Naive thymus-derived CD4-positive, alpha-beta T cell (primary cell): ENCODE results near the gene IFNAR2. TPM values are rescaled to one million over a fixed set of nuclear protein-coding genes. Genes with fewer than 3 reads are reported as not detected.
"Not testable (repeated sequence)": the region's sequence is repeated elsewhere in the genome, so short reads cannot be mapped to it uniquely, and the experiment has no call there.

Experiments
- ATAC-seq: fragments of 150-1000 bp; cut with Tn5 transposase; 2 replicates; pipeline ENCODE4 v1.10.0; 2021; ENCODE audit warnings: mild to moderate bottlenecking, moderate library complexity
- CTCF ChIA-PET: fragments of 350-600 bp; sonication (Branson Sonifier 250); formaldehyde crosslinking; loops from one replicate; lab custom pipeline; 2021; ENCODE audit warnings: antibody characterized with exemption; lab: Charles Lee
- POLR2A ChIA-PET: fragments of 350-600 bp; sonication (Branson Sonifier 250); formaldehyde crosslinking; loops from one replicate; lab custom pipeline; 2021; ENCODE audit warnings: antibody characterized with exemption, inconsistent platforms; lab: Charles Lee
- DNase-seq, 9 donors: peaks; one replicate each; pipeline versions ENCODE4 v3.0.0 to v3.0.0-alpha.2; 2020 to 2022; ENCODE audit warnings: mixed read lengths in 1 of 9
- H3K27ac ChIP-seq: one replicate; pipeline ENCODE4 v1.7.0; 2013; ENCODE audit warnings: mild to moderate bottlenecking, low read depth, low read length, moderate library complexity
- H3K27me3 ChIP-seq, 2 donors: one replicate each; pipeline ENCODE4 v1.7.0; 2013; ENCODE audit warnings: low read length in 2 of 2, mild to moderate bottlenecking in 2 of 2, moderate library complexity in 2 of 2; ENCODE audit not compliant: control insufficient read depth in 2 of 2, insufficient read depth in 2 of 2
- H3K36me3 ChIP-seq, 3 experiments: 1 replicate in 2 of 3; 2 replicates in 1 of 3; pipeline ENCODE4 v1.7.0; 2013; ENCODE audit warnings: low read length in 3 of 3, mild to moderate bottlenecking in 3 of 3, moderate library complexity in 1 of 3; ENCODE audit not compliant: insufficient read depth in 3 of 3, control insufficient read depth in 2 of 3
- H3K4me1 ChIP-seq, 2 donors: one replicate each; pipeline ENCODE4 v1.7.0; 2013; ENCODE audit warnings: low read length in 2 of 2, mild to moderate bottlenecking in 2 of 2, moderate library complexity in 1 of 2; ENCODE audit not compliant: control insufficient read depth in 2 of 2, insufficient read depth in 2 of 2
- H3K4me3 ChIP-seq: 2 replicates; pipeline ENCODE4 v1.7.0; 2013; ENCODE audit warnings: mild to moderate bottlenecking, low read length
- H3K9me3 ChIP-seq, 3 experiments: 1 replicate in 2 of 3; 2 replicates in 1 of 3; pipeline ENCODE4 v1.7.0; 2013; ENCODE audit warnings: low read length in 3 of 3; ENCODE audit not compliant: control insufficient read depth in 2 of 3
- H3K27ac Mint-ChIP-seq, 9 donors: one replicate each; pipeline ENCODE4 v1.8.0; 2020 to 2022; ENCODE audit warnings: mixed read lengths in 9 of 9, mild to moderate bottlenecking in 8 of 9, moderate library complexity in 5 of 9, inconsistent platforms in 2 of 9
- H3K27me3 Mint-ChIP-seq, 5 donors: one replicate each; pipeline ENCODE4 v1.8.0; 2021 to 2022; ENCODE audit warnings: mixed read lengths in 5 of 5, mild to moderate bottlenecking in 1 of 5
- H3K36me3 Mint-ChIP-seq, 5 donors: one replicate each; pipeline ENCODE4 v1.8.0; 2020 to 2022; ENCODE audit warnings: mixed read lengths in 5 of 5, mild to moderate bottlenecking in 3 of 5, inconsistent platforms in 1 of 5
- H3K4me1 Mint-ChIP-seq, 7 donors: one replicate each; pipeline ENCODE4 v1.8.0; 2020 to 2022; ENCODE audit warnings: mixed read lengths in 7 of 7, mild to moderate bottlenecking in 3 of 7, inconsistent platforms in 1 of 7
- H3K4me3 Mint-ChIP-seq, 10 donors: one replicate each; pipeline ENCODE4 v1.8.0; 2020 to 2022; ENCODE audit warnings: mild to moderate bottlenecking in 10 of 10, mixed read lengths in 10 of 10, moderate library complexity in 6 of 10, inconsistent platforms in 2 of 10
- H3K9me3 Mint-ChIP-seq, 11 donors: one replicate each; pipeline ENCODE4 v1.8.0; 2020 to 2022; ENCODE audit warnings: mixed read lengths in 11 of 11, mild to moderate bottlenecking in 4 of 11, inconsistent platforms in 1 of 11, moderate library complexity in 1 of 11
- intact Hi-C, 2 donors: fragments of 100-400 bp; cut with micrococcal nuclease; formaldehyde crosslinking; loops; one replicate each; pipeline ENCODE4 v1.15.1; 2023
- polyA plus RNA-seq, 2 donors: library from polyadenylated mRNA; unstranded; fragments of 300-500 nt; fragmentation: Illumina TruSeq; gene quantifications; one replicate each; pipeline ENCODE4 v1.2.3, GENCODE V29; 2021
- total RNA-seq, 6 experiments: library from RNA in 5 of 6; stranded (reverse) in 5 of 6; gene quantifications; 1 replicate in 5 of 6; 2 replicates in 1 of 6; pipeline ENCODE4 v1.2.3 and lab custom pipeline; 2021 to 2026

Gene IFNAR2
- total and polyA plus RNA-seq, 7 experiments from 2014 or later = 44.9 to 90.2 (median 77.3) TPM

DNA sequence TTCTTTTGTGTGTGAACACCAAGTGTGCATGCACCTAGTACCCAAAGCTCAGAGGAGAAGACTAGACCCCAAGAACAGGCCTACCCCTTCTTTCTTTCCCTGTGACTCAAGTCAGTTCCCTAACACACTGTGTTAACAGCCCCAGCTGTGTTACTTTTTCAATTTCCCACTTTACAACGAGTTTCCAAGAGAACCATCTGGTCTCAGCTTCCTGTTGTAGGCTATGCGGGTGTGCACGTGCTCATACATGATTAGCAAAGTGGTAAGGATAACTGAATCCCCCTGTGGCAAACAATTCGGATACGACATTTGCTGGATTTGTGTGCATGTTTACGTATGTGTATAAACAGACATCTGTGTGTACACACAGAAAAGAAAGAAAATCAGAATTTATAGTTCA is 17.9 kb downstream of the IFNAR2 start:
- H3K27me3 Mint-ChIP-seq = no peaks in the 10 kb centered on the region
- no peaks in the 10 kb centered on the region for H3K9me3 ChIP-seq
- peak overlapping the region in 8 of 10 donors; percentile 12 to 65 (median 48) for H3K4me3 Mint-ChIP-seq
- H3K4me1 Mint-ChIP-seq = peaks cover 47 to 82% (median 77%) of the 10 kb centered on the region in 7 donors
- ChIA-PET CTCF (interaction anchor here (0.8 kb wide), 1 partner anchor 48 kb away, joined by 3 read pairs; no protein-coding TSS in a partner anchor), POLR2A (interaction anchor here (0.8 to 1.9 kb wide), 5 partner anchors 16 to 77 kb away, joined by 3 to 6 read pairs (median 3); partner anchors contain the start of genes IFNAR1 and IFNAR2)
- no peak overlapping the region for H3K4me3 ChIP-seq
- DNase-seq = no peak
- intact Hi-C loops = loop anchor here in 1 of 2 donors (1.0 kb wide), 1 partner anchor 16 kb away; no protein-coding TSS in a partner anchor
- H3K4me1 ChIP-seq = peaks cover 17 to 60% of the 10 kb centered on the region in 2 donors
- no peaks in the 10 kb centered on the region for H3K9me3 Mint-ChIP-seq
- peak overlapping the region; percentile 47 to 94 (median 89) for H3K27ac Mint-ChIP-seq
- H3K36me3 Mint-ChIP-seq = peaks cover 26 to 87% (median 69%) of the 10 kb centered on the region in 5 donors
- peaks cover 38 to 71% (median 41%) of the 10 kb centered on the region in 3 experiments for H3K36me3 ChIP-seq
- H3K27me3 ChIP-seq = no peaks in the 10 kb centered on the region
- no peak for ATAC-seq
- H3K27ac ChIP-seq = peak overlapping the region; percentile 52

DNA sequence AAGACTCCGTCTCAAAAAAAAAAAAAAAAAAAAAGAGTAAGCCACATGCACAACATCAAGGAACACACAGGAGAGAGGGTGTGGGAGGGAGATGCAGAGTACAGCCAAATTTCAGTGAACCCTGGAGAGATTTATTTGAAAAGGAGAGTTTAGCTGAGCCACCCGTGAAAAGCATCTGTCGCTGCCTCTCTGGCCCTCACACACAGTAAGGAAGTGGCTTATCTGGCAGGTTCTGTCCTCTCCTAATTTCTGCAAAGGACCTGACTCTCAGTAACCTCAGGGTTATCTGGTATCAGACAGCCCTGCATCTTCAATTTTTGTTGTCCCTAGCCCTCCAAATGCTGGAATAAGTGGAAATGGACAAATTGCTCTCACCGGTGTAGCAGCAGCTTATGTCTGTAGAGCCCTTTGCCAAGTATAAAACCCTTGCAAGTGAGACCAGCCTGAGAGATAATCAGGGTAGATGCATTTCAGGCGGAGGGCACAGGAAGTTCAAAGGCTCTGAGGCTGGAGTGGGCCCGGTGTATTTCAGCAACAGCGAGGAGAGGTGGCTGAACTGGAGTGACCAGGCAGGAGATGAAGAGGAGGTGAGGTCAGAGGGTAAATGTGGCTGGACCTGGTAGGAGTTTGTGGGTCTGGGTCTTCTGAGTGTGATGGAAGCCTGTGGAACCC is 19.7 kb downstream of the IFNAR2 start:
- CTCF ChIA-PET = interaction anchor here (1.0 kb wide), 1 partner anchor 50 kb away, joined by 3 read pairs; no protein-coding TSS in a partner anchor
- peak overlapping the region in 8 of 9 donors; percentile 51 to 95 (median 90) for H3K27ac Mint-ChIP-seq
- no peak overlapping the region for H3K4me3 ChIP-seq
- H3K9me3 Mint-ChIP-seq = no peaks in the 10 kb centered on the region
- H3K4me1 Mint-ChIP-seq = peaks cover 42 to 74% (median 64%) of the 10 kb centered on the region in 7 donors
- H3K4me1 ChIP-seq = peaks cover 5 to 42% of the 10 kb centered on the region in 2 donors
- H3K27me3 ChIP-seq = no peaks in the 10 kb centered on the region
- peak overlapping the region; percentile 54 for H3K27ac ChIP-seq
- peaks cover 33 to 89% (median 69%) of the 10 kb centered on the region in 5 donors for H3K36me3 Mint-ChIP-seq
- POLR2A ChIA-PET = interaction anchor here (0.8 to 2.6 kb wide), 2 partner anchors 20 to 76 kb away, joined by 3 to 9 read pairs; partner anchors contain the start of genes IFNAR1 and IFNAR2
- H3K36me3 ChIP-seq = peaks cover 46 to 90% (median 57%) of the 10 kb centered on the region in 3 experiments
- no peaks in the 10 kb centered on the region for H3K9me3 ChIP-seq
- intact Hi-C loops = loop anchor here in 1 of 2 donors (1.0 kb wide), 1 partner anchor 10 kb away; no protein-coding TSS in a partner anchor
- no peaks in the 10 kb centered on the region for H3K27me3 Mint-ChIP-seq
- peak; percentile 53 for ATAC-seq
- H3K4me3 Mint-ChIP-seq = peak overlapping the region in 6 of 10 donors; percentile 9 to 51 (median 36)
- no peak for DNase-seq

DNA sequence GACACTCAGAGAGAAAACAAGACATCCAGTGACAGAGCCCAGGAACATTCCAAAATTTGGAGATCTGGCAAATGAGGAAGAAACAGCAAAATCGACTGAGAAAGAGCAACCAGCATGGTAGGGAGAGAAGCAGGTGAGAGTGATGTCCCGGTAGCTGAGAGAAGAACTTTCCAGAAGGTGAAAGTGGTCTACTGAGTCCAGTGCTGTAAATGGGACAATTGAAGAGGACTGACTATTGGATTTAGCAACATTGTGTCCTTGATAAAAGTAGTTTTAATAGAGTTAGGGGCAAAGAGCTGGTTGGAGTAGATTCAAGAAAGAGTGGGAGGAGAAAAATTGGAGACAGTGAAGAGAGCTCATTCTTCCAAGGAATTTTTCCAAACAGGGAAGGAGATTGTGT is 21.4 kb downstream of the IFNAR2 start:
- intact Hi-C loops = no loop called here
- peak overlapping the region in 8 of 9 donors; percentile 31 to 91 (median 72) for H3K27ac Mint-ChIP-seq
- no peaks in the 10 kb centered on the region for H3K27me3 Mint-ChIP-seq
- DNase-seq (no peak), ATAC-seq (no peak)
- ChIA-PET POLR2A (interaction anchor here (0.6 to 2.6 kb wide), 4 partner anchors 20 to 315 kb away, joined by 3 to 9 read pairs (median 4); partner anchors contain the start of gene IFNAR1), CTCF (interaction anchor here (1.1 to 2.0 kb wide), 3 partner anchors 11 to 194 kb away, joined by 3 to 5 read pairs (median 3); no protein-coding TSS in a partner anchor)
- Histone ChIP-seq H3K4me3 (no peak overlapping the region), H3K27ac (no peak overlapping the region), H3K36me3 (peaks cover 39 to 93% (median 49%) of the 10 kb centered on the region in 3 experiments), H3K27me3 (no peaks in the 10 kb centered on the region), H3K9me3 (no peaks in the 10 kb centered on the region), H3K4me1 (peaks cover 0 to 32% of the 10 kb centered on the region in 2 donors)
- H3K4me3 Mint-ChIP-seq = no peak overlapping the region
- peaks cover 30 to 91% (median 69%) of the 10 kb centered on the region in 5 donors for H3K36me3 Mint-ChIP-seq
- H3K9me3 Mint-ChIP-seq = no peaks in the 10 kb centered on the region
- H3K4me1 Mint-ChIP-seq = peaks cover 35 to 75% (median 55%) of the 10 kb centered on the region in 7 donors

DNA sequence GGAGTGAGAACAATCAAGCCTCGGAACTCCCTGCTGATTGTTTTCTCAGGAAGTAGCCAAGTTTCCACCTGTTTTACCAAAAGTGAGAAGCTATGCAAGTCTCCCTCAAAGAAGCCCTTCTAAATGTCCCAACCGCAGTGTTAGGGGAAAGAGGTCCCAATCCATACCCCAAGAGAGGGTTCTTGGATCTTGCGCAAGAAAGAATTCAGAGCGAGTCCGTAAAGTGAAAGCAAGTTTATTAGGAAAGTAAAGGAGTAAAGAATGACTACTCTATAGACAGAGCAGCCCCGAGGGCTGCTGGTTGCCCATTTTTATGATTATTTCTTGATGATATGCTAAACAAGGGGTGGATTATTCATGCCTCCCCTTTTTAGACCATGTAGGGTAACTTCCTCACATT is 23.6 kb downstream of the IFNAR2 start:
- H3K4me3 ChIP-seq, H3K9me3 ChIP-seq, CTCF ChIA-PET, H3K27me3 Mint-ChIP-seq, intact Hi-C loops, ATAC-seq, H3K27me3 ChIP-seq, H3K4me3 Mint-ChIP-seq, POLR2A ChIA-PET, H3K27ac ChIP-seq, DNase-seq: not testable (repeated sequence)
- Histone ChIP-seq H3K36me3 (peaks cover 40 to 97% (median 44%) of the 10 kb centered on the region in 3 experiments), H3K4me1 (peaks cover 0 to 14% of the 10 kb centered on the region in 2 donors)
- Mint-ChIP-seq H3K36me3 (peaks cover 38 to 94% (median 71%) of the 10 kb centered on the region in 5 donors), H3K4me1 (peaks cover 22 to 67% (median 35%) of the 10 kb centered on the region in 7 donors), H3K9me3 (peaks cover 0 to 17% (median 4%) of the 10 kb centered on the region in 11 donors), H3K27ac (peak overlapping the region in 8 of 9 donors; percentile 37 to 87 (median 74))

DNA sequence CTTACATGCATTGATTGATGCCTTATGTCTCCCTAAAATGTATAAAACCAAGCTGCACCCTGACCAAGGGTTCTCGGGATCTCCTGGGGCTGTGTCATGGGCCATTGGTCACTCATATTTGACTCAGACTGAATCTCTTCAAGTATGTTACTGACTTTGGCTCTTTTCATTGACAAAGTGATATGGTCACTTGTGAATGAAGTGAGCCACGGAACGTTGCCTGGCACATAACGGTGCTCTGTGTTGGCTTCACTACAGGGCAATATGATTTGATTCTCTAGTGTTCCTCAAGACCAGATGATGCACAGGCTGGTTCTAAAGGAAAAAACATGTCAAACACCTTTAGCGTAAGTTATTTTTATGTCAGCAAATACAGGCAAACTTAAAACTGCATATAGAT is 25.0 kb downstream of the IFNAR2 start:
- ChIA-PET CTCF (no interaction called here), POLR2A (interaction anchor here (1.1 kb wide), 1 partner anchor 50 kb away, joined by 3 read pairs; no protein-coding TSS in a partner anchor)
- H3K4me1 ChIP-seq = peaks cover 0 to 6% of the 10 kb centered on the region in 2 donors
- peaks cover 24 to 67% (median 33%) of the 10 kb centered on the region in 7 donors for H3K4me1 Mint-ChIP-seq
- no peaks in the 10 kb centered on the region for H3K27me3 Mint-ChIP-seq
- no peak overlapping the region for H3K4me3 ChIP-seq
- no peak for ATAC-seq
- intact Hi-C loops = no loop called here
- no peaks in the 10 kb centered on the region for H3K9me3 ChIP-seq
- no peak overlapping the region for H3K27ac ChIP-seq
- DNase-seq = no peak
- H3K27me3 ChIP-seq = no peaks in the 10 kb centered on the region
- H3K36me3 Mint-ChIP-seq = peaks cover 38 to 88% (median 63%) of the 10 kb centered on the region in 5 donors
- no peak overlapping the region for H3K4me3 Mint-ChIP-seq
- H3K9me3 Mint-ChIP-seq = peaks cover 0 to 17% (median 4%) of the 10 kb centered on the region in 11 donors
- H3K36me3 ChIP-seq = peaks cover 30 to 89% (median 44%) of the 10 kb centered on the region in 3 experiments
- H3K27ac Mint-ChIP-seq = peak overlapping the region in 6 of 9 donors; percentile 28 to 84 (median 54)

DNA sequence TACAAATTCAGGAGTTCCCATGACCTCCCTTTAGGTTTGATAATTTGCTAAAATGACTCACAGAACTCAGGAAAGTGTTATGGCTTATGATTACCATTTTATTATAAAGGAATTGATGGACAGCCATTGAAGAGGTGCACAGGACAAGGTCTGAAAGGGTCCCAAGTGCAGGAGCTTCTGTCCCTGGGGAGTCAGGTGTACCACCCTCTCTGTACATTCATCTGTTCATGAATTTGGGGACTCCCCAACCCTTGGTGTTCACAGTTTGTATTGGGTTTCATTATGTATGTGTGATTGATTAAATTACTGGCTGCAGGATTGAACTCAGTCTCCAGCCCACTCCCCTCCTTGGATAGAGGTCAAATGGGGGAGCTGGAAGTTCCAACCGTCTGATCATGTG is 25.7 kb downstream of the IFNAR2 start:
- no peak overlapping the region for H3K27ac ChIP-seq
- no peak for ATAC-seq
- POLR2A ChIA-PET = interaction anchor here (1.2 kb wide), 2 partner anchors 10 to 74 kb away, joined by 4 read pairs; no protein-coding TSS in a partner anchor

More for the DNA sequence above, 25.7 kb downstream of the IFNAR2 start:
- CTCF ChIA-PET = no interaction called here
- H3K36me3 ChIP-seq = peaks cover 25 to 83% (median 40%) of the 10 kb centered on the region in 3 experiments
- no peak for DNase-seq
- peak overlapping the region in 7 of 9 donors; percentile 10 to 84 (median 49) for H3K27ac Mint-ChIP-seq
- peaks cover 38 to 82% (median 61%) of the 10 kb centered on the region in 5 donors for H3K36me3 Mint-ChIP-seq
- H3K9me3 Mint-ChIP-seq = peaks cover 0 to 17% (median 4%) of the 10 kb centered on the region in 11 donors
- intact Hi-C loops = no loop called here
- no peaks in the 10 kb centered on the region for H3K27me3 ChIP-seq
- no peaks in the 10 kb centered on the region for H3K27me3 Mint-ChIP-seq
- no peak overlapping the region for H3K4me3 ChIP-seq
- H3K9me3 ChIP-seq = no peaks in the 10 kb centered on the region
- peaks cover 0 to 12% of the 10 kb centered on the region in 2 donors for H3K4me1 ChIP-seq
- no peak overlapping the region for H3K4me3 Mint-ChIP-seq
- H3K4me1 Mint-ChIP-seq = peaks cover 25 to 67% (median 35%) of the 10 kb centered on the region in 7 donors
